Peyer's patch (tissue), 4 donors: ENCODE data around the gene TBC1D12.

Source experiments
- POLR2A ChIP-seq, 2 donors: fragments of 450-650 bp; IDR thresholded peaks; one replicate each; pipeline ENCODE4 v1.5.1; 2017; ENCODE audit warnings: antibody characterized with exemption in 2 of 2, mild to moderate bottlenecking in 2 of 2, moderate library complexity in 2 of 2
- TF ChIP-seq, protein P1 (sequence below), 6 experiments: fragments of 450-650 bp in 4 of 6; fragments of 200-600 bp in 2 of 6; sonication (generic) in 1 of 6; IDR thresholded peaks; one replicate each; pipeline ENCODE4 v1.5.1; 2017 to 2019; ENCODE audit warnings: antibody characterized with exemption in 6 of 6, mild to moderate bottlenecking in 3 of 6, moderate library complexity in 1 of 6

DNA sequence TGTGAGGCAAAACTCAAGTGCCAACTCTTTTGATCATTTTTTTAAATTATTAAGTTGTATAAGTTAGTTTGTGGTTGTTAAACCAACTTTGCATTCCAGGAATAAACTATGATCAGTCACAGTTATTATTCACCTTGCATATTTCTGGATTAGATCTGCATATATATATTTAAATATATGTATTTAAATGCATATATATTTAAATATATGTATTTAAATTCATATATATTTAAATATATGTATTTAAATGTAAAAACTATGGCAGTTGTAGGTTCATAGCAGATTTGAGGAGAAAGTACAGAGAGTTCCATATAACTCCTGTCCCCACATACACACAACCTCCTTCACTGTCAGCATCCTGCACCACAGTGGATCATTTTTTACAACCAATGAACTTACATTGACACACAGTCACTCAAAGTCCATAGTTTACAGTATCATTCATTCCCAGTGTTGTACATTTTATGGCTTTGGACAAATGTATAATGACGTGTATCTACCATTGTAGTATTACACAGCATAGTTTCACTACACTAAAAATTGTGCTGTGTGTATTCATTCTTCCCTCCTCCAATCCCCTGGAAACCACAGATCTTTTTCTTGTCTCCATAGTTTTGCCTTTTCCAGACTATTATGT, 49.7 kb downstream of the TBC1D12 start:
- TF ChIP-seq, protein P1, sequence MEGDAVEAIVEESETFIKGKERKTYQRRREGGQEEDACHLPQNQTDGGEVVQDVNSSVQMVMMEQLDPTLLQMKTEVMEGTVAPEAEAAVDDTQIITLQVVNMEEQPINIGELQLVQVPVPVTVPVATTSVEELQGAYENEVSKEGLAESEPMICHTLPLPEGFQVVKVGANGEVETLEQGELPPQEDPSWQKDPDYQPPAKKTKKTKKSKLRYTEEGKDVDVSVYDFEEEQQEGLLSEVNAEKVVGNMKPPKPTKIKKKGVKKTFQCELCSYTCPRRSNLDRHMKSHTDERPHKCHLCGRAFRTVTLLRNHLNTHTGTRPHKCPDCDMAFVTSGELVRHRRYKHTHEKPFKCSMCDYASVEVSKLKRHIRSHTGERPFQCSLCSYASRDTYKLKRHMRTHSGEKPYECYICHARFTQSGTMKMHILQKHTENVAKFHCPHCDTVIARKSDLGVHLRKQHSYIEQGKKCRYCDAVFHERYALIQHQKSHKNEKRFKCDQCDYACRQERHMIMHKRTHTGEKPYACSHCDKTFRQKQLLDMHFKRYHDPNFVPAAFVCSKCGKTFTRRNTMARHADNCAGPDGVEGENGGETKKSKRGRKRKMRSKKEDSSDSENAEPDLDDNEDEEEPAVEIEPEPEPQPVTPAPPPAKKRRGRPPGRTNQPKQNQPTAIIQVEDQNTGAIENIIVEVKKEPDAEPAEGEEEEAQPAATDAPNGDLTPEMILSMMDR (IDR thresholded peaks at IDR 0.05): no peak
- TF ChIP-seq POLR2A (IDR thresholded peaks at IDR 0.05): no peak
